NB4 (cell line): ENCODE measurements around the gene DTX3.

Source experiments
- MYC ChIP-seq: IDR thresholded peaks from 2 replicates; pipeline ENCODE4 v1.6.1; 2011; ENCODE audit warnings: low read depth, low read length
- POLR2A ChIP-seq: IDR thresholded peaks from 2 replicates; pipeline ENCODE4 v1.6.1; 2011; ENCODE audit warnings: mild to moderate bottlenecking; ENCODE audit not compliant: insufficient read length; ENCODE audit errors: extremely low read depth
- TF ChIP-seq, protein P1 (sequence below): IDR thresholded peaks from one replicate; pipeline ENCODE4 v1.5.1; 2012; ENCODE audit warnings: low read depth, low read length
- TF ChIP-seq, protein P2 (sequence below): IDR thresholded peaks from 2 replicates; pipeline ENCODE4 v1.6.1; 2011; ENCODE audit warnings: low read depth, low read length

DNA sequence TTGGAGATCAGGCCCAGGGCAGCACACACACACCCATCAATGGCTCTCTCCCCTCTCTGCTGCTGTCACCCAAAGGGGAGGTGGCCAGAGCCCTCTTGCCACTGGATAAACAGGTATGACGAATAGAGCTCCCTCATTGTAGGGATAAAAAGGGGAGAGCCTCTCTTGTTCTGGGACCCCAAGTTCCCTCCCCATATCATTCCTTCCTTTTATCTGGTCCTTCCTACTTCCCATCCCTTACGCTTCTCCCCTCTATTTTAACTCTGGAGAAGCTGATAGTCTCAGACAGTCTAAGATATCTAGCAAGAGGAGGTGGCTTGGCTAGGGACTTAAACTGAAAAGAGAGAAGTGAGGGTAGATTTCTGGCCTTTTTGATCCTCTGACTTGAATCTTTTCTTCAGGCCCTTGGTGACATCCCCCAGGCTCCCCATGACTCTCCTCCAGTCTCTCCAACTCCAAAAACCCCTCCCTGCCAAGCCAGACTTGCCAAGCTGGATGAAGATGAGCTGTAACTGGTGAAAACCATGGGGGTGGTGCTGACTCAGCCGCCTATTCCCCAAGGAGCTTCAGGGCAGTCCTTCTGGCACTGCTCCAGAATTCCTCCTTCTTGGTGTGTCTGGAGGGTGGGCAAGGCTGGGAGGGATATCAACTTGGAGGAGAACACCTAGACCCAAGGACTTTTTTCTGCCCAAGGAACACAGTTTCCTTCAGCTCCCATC, 11.9 kb downstream of the DTX3 start:
- TF ChIP-seq, protein P1, sequence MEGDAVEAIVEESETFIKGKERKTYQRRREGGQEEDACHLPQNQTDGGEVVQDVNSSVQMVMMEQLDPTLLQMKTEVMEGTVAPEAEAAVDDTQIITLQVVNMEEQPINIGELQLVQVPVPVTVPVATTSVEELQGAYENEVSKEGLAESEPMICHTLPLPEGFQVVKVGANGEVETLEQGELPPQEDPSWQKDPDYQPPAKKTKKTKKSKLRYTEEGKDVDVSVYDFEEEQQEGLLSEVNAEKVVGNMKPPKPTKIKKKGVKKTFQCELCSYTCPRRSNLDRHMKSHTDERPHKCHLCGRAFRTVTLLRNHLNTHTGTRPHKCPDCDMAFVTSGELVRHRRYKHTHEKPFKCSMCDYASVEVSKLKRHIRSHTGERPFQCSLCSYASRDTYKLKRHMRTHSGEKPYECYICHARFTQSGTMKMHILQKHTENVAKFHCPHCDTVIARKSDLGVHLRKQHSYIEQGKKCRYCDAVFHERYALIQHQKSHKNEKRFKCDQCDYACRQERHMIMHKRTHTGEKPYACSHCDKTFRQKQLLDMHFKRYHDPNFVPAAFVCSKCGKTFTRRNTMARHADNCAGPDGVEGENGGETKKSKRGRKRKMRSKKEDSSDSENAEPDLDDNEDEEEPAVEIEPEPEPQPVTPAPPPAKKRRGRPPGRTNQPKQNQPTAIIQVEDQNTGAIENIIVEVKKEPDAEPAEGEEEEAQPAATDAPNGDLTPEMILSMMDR: no peak
- TF ChIP-seq POLR2A (no peak), MYC (no peak)
- TF ChIP-seq, protein P2, sequence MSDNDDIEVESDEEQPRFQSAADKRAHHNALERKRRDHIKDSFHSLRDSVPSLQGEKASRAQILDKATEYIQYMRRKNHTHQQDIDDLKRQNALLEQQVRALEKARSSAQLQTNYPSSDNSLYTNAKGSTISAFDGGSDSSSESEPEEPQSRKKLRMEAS: no peak
